Skin epidermis (tissue), 12 donors: ENCODE measurements around the gene TARBP1.
A peak's percentile ranks its signal among the peaks of the same experiment; 100 is the strongest.

Experiments
- H3K27ac ChIP-seq, 21 experiments: fragments of 200-600 bp; sonication (generic) in 11 of 21; one replicate each; pipeline ENCODE4 v1.5.0; 2020; ENCODE audit warnings: mild to moderate bottlenecking in 3 of 21, inconsistent platforms in 2 of 21, moderate library complexity in 2 of 21
- H3K4me3 ChIP-seq, 7 experiments: fragments of 200-600 bp; sonication (generic) in 2 of 7; one replicate each; pipeline ENCODE4 v1.5.0; 2020; ENCODE audit warnings: inconsistent platforms in 2 of 7, mild to moderate bottlenecking in 2 of 7, moderate library complexity in 1 of 7

TARBP1 gene

GRCh38 chr1:234488054-234489006, 9.4 kb upstream of the TARBP1 start:
- no peak overlapping the region for H3K4me3 ChIP-seq
- peak overlapping the region in 1 of 21 experiments; percentile 49 for H3K27ac ChIP-seq

DNA sequence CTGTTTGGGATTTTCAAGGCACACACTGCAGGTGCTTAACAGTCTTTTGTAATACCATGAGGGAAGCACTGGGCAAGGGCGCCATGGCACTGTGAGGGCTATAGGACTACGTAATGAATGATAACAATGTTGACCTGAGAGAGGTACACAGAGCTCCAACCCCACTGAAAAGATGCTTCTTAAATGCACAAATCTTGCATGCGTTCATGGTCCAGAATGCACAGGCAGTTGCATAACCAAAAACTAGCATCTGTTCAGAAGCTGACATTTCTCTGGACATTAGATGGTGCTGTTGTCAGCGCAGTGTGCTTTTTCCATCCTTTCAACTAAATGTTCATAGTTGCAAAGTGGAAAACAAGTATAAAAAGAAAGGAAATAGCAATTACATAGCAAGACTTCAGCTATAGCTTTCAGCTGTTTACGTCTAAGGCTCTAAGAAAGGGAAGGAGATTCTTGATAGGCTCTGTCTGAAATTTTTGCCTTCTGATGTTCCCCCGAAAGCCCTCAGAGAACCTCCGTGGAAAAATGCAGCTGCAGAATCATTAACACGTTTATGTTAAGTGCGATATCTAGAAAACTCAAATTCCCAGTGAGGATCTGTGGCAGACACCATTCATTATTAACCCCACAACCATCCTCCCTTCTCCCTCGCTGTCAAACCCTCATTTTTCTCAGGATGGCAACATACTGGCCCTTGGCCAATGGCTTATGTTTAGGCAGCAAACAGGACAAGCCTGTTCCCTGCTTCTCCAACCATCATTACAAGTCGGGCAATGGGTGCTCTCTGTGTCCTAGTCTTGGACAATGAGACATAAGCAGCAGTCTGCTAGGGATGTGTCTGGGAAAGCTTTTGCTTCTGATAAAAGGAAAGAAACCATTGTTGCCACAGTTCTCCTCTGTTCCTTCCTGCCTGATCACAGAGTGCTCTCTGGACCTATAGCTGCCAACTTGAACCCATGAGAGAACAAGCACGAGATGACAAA, 8.2 kb upstream of the TARBP1 start:
- Histone ChIP-seq H3K4me3 (no peak overlapping the region), H3K27ac (peak overlapping the region in 5 of 21 experiments; percentile 13 to 49 (median 27))

- H3K27ac ChIP-seq, result no peak overlapping the region
- H3K4me3 ChIP-seq, result no peak overlapping the region
Measured at GRCh38 chr1:234484991-234485739, 6.2 kb upstream of the TARBP1 start.

DNA sequence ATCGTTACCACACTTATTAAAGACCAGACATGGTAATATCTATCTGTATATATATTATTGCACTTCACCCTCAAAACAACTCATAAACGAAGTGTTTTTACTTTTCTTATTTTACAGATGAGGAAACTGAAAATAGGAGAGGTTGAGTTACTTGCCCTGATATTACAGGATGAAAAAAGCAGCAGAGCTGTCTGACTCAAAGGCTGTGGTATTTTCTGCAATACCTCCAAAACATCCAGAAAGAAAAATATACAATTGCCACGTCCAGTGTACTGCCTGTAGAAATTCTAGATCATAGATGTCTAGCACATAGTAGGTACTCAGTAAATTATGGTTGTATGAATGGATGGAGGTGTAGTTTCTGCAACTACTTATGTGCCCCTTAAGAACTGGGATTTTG, 5.2 kb upstream of the TARBP1 start:
- H3K27ac ChIP-seq, result no peak overlapping the region

DNA sequence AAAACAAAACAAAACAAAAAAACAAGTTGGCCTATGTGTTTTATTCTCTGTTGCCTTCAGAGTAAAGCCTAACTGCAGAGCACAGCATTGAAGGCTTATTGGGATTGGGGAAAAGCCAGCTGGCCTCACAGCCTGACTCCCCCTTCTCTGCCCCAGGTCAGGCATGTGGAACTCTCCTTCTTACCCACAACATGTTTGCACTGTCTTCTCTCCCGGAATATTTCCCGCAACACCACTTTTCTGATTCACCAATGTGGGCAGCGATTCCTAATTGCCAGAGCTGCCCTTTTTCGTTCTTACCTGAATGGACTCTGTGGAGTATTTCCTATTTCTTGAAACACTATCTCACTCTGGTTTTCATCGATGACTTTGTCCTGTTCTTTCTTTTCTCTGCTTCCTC, 2.8 kb upstream of the TARBP1 start:
- Histone ChIP-seq H3K27ac (no peak overlapping the region), H3K4me3 (no peak overlapping the region)

More for the DNA sequence above, 5.2 kb upstream of the TARBP1 start:
- H3K4me3 ChIP-seq, result no peak overlapping the region

- Histone ChIP-seq H3K27ac (no peak overlapping the region), H3K4me3 (no peak overlapping the region)
Measured at GRCh38 chr1:234479866-234480265, 887 bp upstream of the TARBP1 start.

- Histone ChIP-seq H3K27ac (peak overlapping the region in 12 of 21 experiments; percentile 68 to 97 (median 88)), H3K4me3 (peak overlapping the region; percentile 52 to 82 (median 80))
Measured at GRCh38 chr1:234479310-234479559, 256 bp upstream of the TARBP1 start.

- Histone ChIP-seq H3K27ac (peak overlapping the region; percentile 24 to 97 (median 87)), H3K4me3 (peak overlapping the region; percentile 52 to 82 (median 80))
Measured at GRCh38 chr1:234478152-234478480, 863 bp downstream of the TARBP1 start.

DNA sequence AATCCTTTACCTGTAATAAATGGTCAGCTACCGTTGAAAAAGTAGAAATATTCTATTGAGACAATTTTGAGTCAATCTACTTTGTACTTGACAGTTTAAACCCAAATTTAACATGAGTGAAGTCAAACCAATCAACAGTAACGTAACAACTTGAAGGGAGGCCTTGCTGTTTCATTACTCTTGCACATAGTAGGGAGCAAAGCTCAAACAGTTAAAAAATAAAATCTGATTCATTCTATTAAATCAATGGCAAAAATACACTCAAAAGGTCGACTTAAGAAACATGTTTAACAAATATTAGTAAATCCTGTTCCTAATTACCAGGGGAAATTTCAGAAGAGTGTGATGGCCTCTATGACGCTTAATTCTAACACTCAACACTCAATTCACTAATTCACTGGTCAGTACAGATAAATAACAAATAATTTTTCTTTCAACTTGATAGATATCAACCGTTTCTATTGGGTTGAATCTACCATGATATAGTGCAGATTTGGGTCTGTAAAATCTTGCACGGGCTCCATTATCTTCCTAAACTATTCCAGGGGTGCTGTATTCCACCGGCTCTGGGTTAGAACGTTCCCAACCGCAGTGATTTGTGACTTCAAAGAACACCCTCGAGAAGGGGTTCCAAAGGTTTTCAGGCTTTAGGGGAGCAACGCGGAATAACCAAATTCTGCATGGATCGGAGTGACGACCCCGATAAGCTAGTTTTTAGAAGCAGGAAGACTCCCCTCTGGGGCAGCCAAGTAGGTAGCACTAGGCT, 1.4 kb downstream of the TARBP1 start:
- Histone ChIP-seq H3K27ac (peak overlapping the region; percentile 24 to 97 (median 87)), H3K4me3 (peak overlapping the region; percentile 52 to 82 (median 80))

DNA sequence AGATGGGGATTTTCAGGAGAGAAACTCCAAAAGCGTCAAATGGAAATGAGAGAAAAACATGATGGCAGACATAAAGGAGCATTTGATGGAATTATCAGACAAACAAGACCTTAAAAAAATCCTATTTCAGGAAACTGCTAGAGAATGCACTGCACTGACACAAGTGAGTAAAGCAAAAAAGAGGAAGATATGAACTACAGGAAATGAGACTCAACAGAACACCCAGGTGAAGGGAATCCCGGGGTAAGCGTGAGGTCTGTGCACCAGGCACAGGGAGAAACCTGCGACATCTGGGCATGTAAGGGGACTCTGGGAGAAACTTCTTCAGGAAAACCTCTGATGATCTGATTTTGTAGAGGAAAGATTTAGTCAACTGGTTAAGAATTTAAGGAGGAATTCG, 2.8 kb downstream of the TARBP1 start:
- H3K27ac ChIP-seq, result no peak overlapping the region
- no peak overlapping the region for H3K4me3 ChIP-seq

GRCh38 chr1:234475167-234475793, 3.7 kb downstream of the TARBP1 start:
- Histone ChIP-seq H3K4me3 (no peak overlapping the region), H3K27ac (no peak overlapping the region)

GRCh38 chr1:234474375-234474774, 4.6 kb downstream of the TARBP1 start:
- Histone ChIP-seq H3K27ac (no peak overlapping the region), H3K4me3 (no peak overlapping the region)

DNA sequence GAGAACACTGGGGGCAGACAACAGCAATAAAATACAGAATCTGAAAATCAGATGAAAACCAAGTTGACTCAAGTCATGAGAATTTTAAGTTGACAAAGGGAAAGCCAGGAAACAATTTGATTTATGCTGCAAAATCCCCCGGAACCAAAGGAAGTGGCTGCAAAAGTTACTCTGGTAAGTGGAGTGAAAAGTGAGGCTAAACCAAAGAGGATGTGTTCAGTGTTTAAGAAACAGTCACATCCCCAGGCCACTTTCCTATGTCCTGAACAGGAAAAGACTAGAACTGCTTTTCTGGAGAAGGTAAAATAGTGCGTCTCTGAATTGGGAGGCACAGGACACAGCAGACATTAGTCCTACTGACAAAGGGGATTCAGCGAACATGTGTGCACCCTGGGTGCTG, 5.9 kb downstream of the TARBP1 start:
- Histone ChIP-seq H3K4me3 (no peak overlapping the region), H3K27ac (peak overlapping the region in 1 of 21 experiments; percentile 28)

GRCh38 chr1:234469376-234469775, 9.6 kb downstream of the TARBP1 start:
- H3K27ac ChIP-seq, result no peak overlapping the region
- no peak overlapping the region for H3K4me3 ChIP-seq

- Histone ChIP-seq H3K27ac (no peak overlapping the region), H3K4me3 (no peak overlapping the region)
Measured at GRCh38 chr1:234468580-234468979, 10.4 kb downstream of the TARBP1 start.

DNA sequence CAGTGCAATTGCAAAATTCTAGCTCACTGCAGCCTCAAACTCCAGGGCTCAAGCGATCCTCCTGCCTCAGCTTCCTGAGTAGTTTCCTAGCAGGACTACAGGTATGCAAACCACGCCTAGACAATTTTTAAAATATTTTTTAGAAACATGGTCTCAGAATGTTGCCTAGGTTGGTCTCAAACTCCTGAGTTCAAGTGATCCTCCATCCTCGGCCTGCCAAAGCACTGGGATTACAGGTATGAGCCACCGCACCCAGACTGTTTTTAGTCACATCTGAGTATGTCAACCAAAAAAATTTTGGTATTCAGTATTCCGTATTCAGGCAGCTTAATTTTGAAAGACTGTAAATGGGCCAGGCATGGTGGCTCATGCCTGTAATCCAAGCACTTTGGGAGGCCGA, 11.2 kb downstream of the TARBP1 start:
- no peak overlapping the region for H3K27ac ChIP-seq
- no peak overlapping the region for H3K4me3 ChIP-seq

GRCh38 chr1:234466945-234467344, 12.0 kb downstream of the TARBP1 start:
- no peak overlapping the region for H3K27ac ChIP-seq
- H3K4me3 ChIP-seq, result no peak overlapping the region

DNA sequence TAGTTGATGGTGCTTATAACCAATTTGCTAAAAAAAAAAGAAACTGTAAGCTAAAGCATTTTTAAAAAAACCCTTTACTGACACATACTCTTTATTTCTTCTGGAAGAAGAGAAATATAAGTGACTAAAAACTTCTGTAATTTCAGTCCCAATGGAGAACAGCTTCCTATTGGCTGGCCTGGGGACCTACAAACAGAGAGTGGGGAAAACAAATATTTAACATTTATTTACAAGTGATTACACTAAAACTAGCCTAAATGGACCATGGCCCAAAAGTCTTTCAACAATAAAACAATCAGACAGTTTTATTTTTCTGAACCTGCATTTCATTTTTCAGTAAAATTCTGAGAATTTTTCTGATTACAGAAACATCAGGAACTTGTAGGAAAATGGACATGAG, 15.2 kb downstream of the TARBP1 start:
- H3K4me3 ChIP-seq, result no peak overlapping the region

DNA sequence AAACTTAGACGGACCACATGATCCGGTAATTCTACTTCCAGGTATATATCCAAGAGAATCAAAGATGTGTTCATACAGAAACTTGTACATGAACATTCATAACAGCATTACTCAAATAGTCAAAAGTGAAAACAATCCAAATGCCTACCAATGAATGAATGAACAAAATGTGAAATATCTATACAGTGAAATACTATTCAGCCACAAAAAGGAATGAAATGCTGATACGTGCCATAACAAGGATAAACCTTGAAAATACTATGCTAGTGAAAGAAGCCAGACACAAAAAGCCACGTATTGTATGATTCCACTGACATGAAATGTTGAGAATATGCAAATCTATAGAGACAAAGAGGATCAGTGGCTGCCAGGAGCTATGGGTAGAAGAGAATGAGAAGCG, 18.3 kb downstream of the TARBP1 start:
- Histone ChIP-seq H3K27ac (no peak overlapping the region), H3K4me3 (no peak overlapping the region)

More for the DNA sequence above, 15.2 kb downstream of the TARBP1 start:
- no peak overlapping the region for H3K27ac ChIP-seq
